Mucosa of descending colon (tissue), 3 donors: Measurements from ENCODE around the gene CREB5. TPM values are rescaled to one million over a fixed set of nuclear protein-coding genes. Genes with fewer than 3 reads are reported as not detected.

Experiments used
- ATAC-seq: fragments of 200-7000 bp; cut with Tn5 transposase; one replicate; pipeline ENCODE4 v1.9.1; 2020; ENCODE audit warnings: mild to moderate bottlenecking, moderate library complexity
- DNase-seq, 3 donors: peaks; one replicate each; pipeline ENCODE4 v3.0.0-alpha.2; 2020
- H3K36me3 ChIP-seq: fragments of 200-600 bp; one replicate; pipeline ENCODE4 v1.8.0; 2021; ENCODE audit warnings: low read depth, mild to moderate bottlenecking
- H3K4me1 ChIP-seq: fragments of 200-600 bp; one replicate; pipeline ENCODE4 v1.8.0; 2021; ENCODE audit warnings: low read depth, mild to moderate bottlenecking
- H3K4me3 ChIP-seq: fragments of 200-600 bp; one replicate; pipeline ENCODE4 v1.8.0; 2021; ENCODE audit warnings: mild to moderate bottlenecking
- H3K9me3 ChIP-seq: fragments of 200-600 bp; one replicate; pipeline ENCODE4 v1.8.0; 2021; ENCODE audit warnings: mild to moderate bottlenecking
- intact Hi-C, 2 donors: fragments of 100-400 bp; cut with DNase I in 1 of 2; cut with micrococcal nuclease in 1 of 2; formaldehyde crosslinking; loops; one replicate each; pipeline versions ENCODE4 v1.11.0 to v1.11.1; 2022; cut with DNase I, micrococcal nuclease
- total RNA-seq, 3 donors: library from RNA; stranded (reverse); fragmentation: NEBNext Ultra II Directional in 2 of 3; extraction: Animal tissue kit (Norgen Biotek cat#: 25700) in 2 of 3; gene quantifications; one replicate each; pipeline versions ENCODE4 v1.2.1 to v1.2.4, GENCODE V29; 2021 to 2023
- TF ChIP-seq, protein P1 (sequence below): fragments of 200-600 bp; IDR thresholded peaks from one replicate; pipeline ENCODE4 v1.8.0; 2022; ENCODE audit warnings: antibody characterized with exemption, mild to moderate bottlenecking
- donor health status: DM: no; HTN: no; CAD: no; lungs with moderate emphysema.
- donor health status: DM: no; HTN: no; CAD: no.
- donor health status: DM: no; HTN: yes; CAD: no.

The CREB5 gene
- total RNA-seq, 3 donors from 2014 or later, result 0.61 to 5.4 (median 1.9) TPM

DNA sequence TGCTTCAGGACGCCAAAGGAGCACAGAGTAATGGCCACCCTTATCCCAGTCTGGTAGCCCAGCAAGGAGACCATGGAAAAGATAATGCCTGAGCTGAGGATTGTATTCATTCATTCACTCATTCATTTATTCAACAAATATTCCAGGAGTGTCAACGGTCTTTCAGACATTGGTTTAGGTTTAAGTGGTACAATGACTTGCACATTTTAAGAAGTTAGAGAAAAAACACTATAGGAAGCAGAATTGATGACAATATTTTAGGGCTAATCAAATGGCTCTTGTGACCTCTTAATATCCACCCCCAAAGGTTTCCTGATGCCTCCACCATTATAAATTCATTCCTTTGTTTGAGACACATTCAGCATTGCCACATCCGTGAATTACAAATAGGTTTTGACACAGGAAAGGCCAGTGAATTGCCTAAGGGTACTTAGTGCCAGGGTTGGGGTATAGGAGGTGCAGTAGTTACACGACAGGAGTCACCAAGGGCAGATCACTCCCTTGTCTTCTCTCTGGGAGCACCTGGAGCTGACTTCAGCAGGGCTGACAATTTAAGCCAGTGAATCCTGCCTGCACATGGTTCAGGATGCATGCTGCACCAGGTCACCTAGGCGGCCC, 269.5 kb downstream of the CREB5 start:
- peaks cover 16% of the 10 kb centered on the region for H3K4me1 ChIP-seq
- H3K9me3 ChIP-seq, result no peaks in the 10 kb centered on the region
- TF ChIP-seq, protein P1, sequence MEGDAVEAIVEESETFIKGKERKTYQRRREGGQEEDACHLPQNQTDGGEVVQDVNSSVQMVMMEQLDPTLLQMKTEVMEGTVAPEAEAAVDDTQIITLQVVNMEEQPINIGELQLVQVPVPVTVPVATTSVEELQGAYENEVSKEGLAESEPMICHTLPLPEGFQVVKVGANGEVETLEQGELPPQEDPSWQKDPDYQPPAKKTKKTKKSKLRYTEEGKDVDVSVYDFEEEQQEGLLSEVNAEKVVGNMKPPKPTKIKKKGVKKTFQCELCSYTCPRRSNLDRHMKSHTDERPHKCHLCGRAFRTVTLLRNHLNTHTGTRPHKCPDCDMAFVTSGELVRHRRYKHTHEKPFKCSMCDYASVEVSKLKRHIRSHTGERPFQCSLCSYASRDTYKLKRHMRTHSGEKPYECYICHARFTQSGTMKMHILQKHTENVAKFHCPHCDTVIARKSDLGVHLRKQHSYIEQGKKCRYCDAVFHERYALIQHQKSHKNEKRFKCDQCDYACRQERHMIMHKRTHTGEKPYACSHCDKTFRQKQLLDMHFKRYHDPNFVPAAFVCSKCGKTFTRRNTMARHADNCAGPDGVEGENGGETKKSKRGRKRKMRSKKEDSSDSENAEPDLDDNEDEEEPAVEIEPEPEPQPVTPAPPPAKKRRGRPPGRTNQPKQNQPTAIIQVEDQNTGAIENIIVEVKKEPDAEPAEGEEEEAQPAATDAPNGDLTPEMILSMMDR, result no peak
- intact Hi-C loops, result no loop called here
- H3K36me3 ChIP-seq, result no peaks in the 10 kb centered on the region
- ATAC-seq (no peak), DNase-seq (no peak)
- H3K4me3 ChIP-seq, result no peak overlapping the region

- intact Hi-C loops, result no loop called here
- H3K4me1 ChIP-seq, result peaks cover 16% of the 10 kb centered on the region
- H3K36me3 ChIP-seq, result no peaks in the 10 kb centered on the region
- ATAC-seq (no peak), DNase-seq (no peak)
- TF ChIP-seq, protein P1, result no peak
- no peak overlapping the region for H3K4me3 ChIP-seq
- no peaks in the 10 kb centered on the region for H3K9me3 ChIP-seq
Measured at GRCh38 chr7:28682801-28683200, 270.5 kb downstream of the CREB5 start.

GRCh38 chr7:28684650-28685241, 272.4 kb downstream of the CREB5 start:
- TF ChIP-seq, protein P1, result no peak
- H3K9me3 ChIP-seq, result no peaks in the 10 kb centered on the region
- H3K4me1 ChIP-seq, result peaks cover 16% of the 10 kb centered on the region
- no peak for DNase-seq
- ATAC-seq, result no peak
- H3K4me3 ChIP-seq, result no peak overlapping the region
- intact Hi-C loops, result no loop called here
- no peaks in the 10 kb centered on the region for H3K36me3 ChIP-seq

DNA sequence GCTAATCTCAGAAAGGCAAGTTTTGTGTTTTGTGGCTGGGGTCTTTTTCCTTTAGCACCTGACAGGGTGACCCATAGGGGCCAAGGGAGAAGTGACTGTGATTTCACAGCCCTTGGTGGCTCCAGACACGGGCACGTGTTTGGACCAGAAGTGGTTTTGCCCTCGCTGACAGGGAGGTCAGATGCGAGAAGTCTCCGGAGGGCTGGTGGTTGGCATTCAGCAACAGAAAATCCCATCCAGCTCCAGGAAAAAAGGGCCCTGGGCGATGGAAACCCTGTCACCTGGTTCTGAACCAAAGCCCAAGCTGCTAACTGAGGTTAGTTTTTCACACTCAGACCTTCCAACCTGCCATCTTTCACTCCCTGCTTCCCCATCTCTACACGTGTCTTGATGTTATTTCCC, 272.9 kb downstream of the CREB5 start:
- Histone ChIP-seq H3K9me3 (no peaks in the 10 kb centered on the region), H3K36me3 (no peaks in the 10 kb centered on the region), H3K4me1 (peaks cover 16% of the 10 kb centered on the region), H3K4me3 (no peak overlapping the region)
- ATAC-seq (no peak), DNase-seq (peak in 2 of 3 donors; percentile 17 to 30)
- TF ChIP-seq, protein P1, result no peak
- intact Hi-C loops, result no loop called here

DNA sequence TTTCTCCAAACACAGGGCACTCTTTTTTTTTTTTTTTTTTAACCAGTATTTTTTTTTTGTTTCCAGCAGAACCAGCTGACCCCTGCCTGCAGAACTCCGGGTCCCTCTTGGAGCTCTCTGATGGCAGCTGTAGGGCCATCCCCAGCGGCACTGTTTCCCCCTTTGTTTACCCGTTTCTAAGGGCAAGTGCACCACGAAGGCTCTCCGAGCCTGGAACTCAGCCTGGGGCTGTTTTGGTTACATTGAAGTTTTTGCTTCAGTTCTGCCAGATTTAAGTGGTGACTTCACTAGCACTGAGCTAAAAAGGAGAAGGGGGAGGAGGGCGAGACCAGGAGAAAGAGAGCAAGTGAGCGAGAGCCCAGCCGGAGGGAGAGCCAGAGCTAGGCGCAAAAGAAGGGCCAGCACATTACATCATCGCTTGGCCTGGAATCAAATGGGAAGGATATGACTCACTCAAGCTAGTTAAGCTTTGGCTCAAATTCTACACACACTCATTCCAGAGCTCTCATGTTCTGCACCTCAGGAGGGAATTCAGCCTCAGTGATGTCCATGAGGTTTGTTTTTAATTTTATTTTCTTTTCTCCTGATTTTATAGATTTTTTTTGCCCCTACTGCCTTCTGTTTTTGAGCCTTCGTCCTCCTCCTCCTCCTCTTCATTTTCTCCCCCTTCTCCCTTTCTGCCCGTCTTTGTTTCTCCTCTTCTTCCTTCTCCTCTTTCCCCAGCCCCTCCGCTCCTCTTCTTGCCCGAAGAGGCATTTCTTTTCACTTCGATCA, 273.5 kb downstream of the CREB5 start:
- TF ChIP-seq, protein P1, result no peak
- ATAC-seq, result peak; percentile 95
- Histone ChIP-seq H3K9me3 (no peaks in the 10 kb centered on the region), H3K36me3 (no peaks in the 10 kb centered on the region), H3K4me1 (peaks cover 16% of the 10 kb centered on the region), H3K4me3 (no peak overlapping the region)
- peak; percentile 60 to 89 (median 72) for DNase-seq
- intact Hi-C loops, result no loop called here
